Cardiac muscle cell (in vitro differentiated cells and primary cell): ENCODE results near the gene TIGD1. TPM values are rescaled to one million over a fixed set of nuclear protein-coding genes. Genes with fewer than 3 reads are reported as not detected.

Experiments used
- DNase-seq, 2 donors: peaks; one replicate each; pipeline versions ENCODE4 v3.0.0 to v3.0.0-alpha.2; 2010 to 2017; ENCODE audit warnings: low read depth in 1 of 2, low spot score in 1 of 2
- H3K27ac ChIP-seq: fragments of 200-600 bp; sonication (generic); 2 replicates; pipeline ENCODE4 v1.5.1; 2016
- H3K27me3 ChIP-seq: fragments of 200-600 bp; sonication (generic); 2 replicates; pipeline ENCODE4 v1.6.0; 2016; ENCODE audit warnings: control low read depth
- H3K36me3 ChIP-seq: fragments of 200-600 bp; sonication (generic); 2 replicates; pipeline ENCODE4 v1.5.1; 2016; ENCODE audit warnings: control low read depth
- H3K4me1 ChIP-seq: fragments of 200-600 bp; sonication (generic); 2 replicates; pipeline ENCODE4 v1.8.1; 2017; ENCODE audit warnings: low read depth, mild to moderate bottlenecking, mixed run types
- H3K4me3 ChIP-seq: fragments of 200-600 bp; sonication (generic); 2 replicates; pipeline ENCODE4 v1.5.1; 2016; ENCODE audit warnings: mild to moderate bottlenecking
- H3K9me3 ChIP-seq: fragments of 200-600 bp; sonication (generic); 2 replicates; pipeline ENCODE4 v1.5.1; 2017; ENCODE audit warnings: low read depth, mild to moderate bottlenecking, control low read depth
- polyA plus RNA-seq: library from polyadenylated mRNA; unstranded; fragments of >200 nt; fragmentation: Nextera tagmentation; extraction: Ambion mirVana; gene quantifications from 2 replicates; pipeline ENCODE4 v1.2.1, GENCODE V29; 2016
- total RNA-seq: library from RNA; depleted of rRNA; stranded (reverse); fragments of >200 nt; gene quantifications from 2 replicates; pipeline ENCODE4 v1.2.3, GENCODE V29; 2016
- TF ChIP-seq, protein P1 (sequence below): IDR thresholded peaks from 2 replicates; pipeline ENCODE4 v1.5.1; 2012; ENCODE audit warnings: low read depth, mild to moderate bottlenecking, low read length

The TIGD1 gene
- total and polyA plus RNA-seq, 2 experiments from 2014 or later, result 10.6 to 12.5 TPM

DNA sequence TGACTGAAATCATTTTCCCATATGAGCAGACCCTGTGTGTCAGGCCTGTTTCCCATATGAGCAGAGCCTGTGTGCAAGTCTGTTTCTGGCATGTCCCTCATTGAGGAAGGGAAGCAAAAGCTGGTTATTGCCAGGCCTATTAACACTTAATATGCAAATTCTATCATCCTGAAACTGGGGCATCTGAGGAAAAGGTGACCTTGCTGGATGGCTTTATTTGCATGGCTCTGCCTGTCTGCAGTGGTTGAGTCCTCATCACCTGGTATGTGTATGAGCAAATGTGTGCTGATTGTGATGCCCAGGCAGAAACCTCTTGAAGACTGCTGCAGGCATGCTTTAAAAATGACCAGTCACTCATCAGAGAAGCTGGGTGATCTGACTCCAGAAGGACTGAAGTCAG, 31.4 kb upstream of the TIGD1 start:
- H3K9me3 ChIP-seq, result no peaks in the 10 kb centered on the region
- TF ChIP-seq, protein P1, sequence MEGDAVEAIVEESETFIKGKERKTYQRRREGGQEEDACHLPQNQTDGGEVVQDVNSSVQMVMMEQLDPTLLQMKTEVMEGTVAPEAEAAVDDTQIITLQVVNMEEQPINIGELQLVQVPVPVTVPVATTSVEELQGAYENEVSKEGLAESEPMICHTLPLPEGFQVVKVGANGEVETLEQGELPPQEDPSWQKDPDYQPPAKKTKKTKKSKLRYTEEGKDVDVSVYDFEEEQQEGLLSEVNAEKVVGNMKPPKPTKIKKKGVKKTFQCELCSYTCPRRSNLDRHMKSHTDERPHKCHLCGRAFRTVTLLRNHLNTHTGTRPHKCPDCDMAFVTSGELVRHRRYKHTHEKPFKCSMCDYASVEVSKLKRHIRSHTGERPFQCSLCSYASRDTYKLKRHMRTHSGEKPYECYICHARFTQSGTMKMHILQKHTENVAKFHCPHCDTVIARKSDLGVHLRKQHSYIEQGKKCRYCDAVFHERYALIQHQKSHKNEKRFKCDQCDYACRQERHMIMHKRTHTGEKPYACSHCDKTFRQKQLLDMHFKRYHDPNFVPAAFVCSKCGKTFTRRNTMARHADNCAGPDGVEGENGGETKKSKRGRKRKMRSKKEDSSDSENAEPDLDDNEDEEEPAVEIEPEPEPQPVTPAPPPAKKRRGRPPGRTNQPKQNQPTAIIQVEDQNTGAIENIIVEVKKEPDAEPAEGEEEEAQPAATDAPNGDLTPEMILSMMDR, result no peak
- H3K4me1 ChIP-seq, result no peaks in the 10 kb centered on the region
- no peak overlapping the region for H3K27ac ChIP-seq
- no peaks in the 10 kb centered on the region for H3K27me3 ChIP-seq
- H3K4me3 ChIP-seq, result no peak overlapping the region
- no peak for DNase-seq
- H3K36me3 ChIP-seq, result peaks cover 13% of the 10 kb centered on the region

DNA sequence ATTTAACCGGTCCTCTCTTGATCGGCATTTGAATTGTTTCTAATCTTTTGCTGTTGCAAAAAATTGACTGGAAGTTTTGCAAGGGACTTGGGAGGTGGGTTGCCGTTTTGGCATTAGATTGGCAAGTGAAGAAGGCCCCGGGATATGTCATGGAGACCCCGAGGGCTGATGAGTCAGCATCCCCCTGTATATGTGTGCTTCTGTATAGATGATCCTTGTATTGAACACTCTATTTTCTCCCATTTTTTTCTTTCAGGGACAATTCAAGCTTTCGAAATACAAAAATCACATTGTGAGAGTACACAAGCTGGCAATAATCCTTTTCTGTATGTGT, 30.3 kb upstream of the TIGD1 start:
- Histone ChIP-seq H3K27me3 (no peaks in the 10 kb centered on the region), H3K4me3 (no peak overlapping the region), H3K9me3 (no peaks in the 10 kb centered on the region), H3K36me3 (peaks cover 16% of the 10 kb centered on the region), H3K4me1 (no peaks in the 10 kb centered on the region), H3K27ac (no peak overlapping the region)
- TF ChIP-seq, protein P1, result no peak
- DNase-seq, result no peak

DNA sequence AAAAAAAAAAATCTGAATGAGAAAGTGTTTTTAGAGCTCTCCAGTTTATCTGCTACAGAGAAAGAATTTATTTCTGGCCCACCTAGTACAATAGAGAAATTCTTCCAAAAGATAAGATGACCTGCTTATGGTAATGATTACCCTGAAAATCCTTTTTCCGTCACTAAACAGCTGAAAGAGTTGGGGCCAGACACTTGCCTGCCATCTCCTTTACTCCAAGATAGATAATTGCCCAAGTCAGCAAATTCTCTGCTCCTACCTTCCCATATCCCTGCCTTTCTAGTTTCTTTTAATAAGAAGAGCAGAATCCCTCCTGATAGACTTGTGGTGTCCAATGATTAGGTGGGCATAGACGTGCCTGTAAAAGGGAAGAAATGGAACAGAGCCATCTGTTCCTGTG, 28.3 kb upstream of the TIGD1 start:
- Histone ChIP-seq H3K36me3 (peaks cover 27% of the 10 kb centered on the region), H3K4me3 (no peak overlapping the region), H3K9me3 (no peaks in the 10 kb centered on the region), H3K27me3 (no peaks in the 10 kb centered on the region), H3K4me1 (no peaks in the 10 kb centered on the region), H3K27ac (no peak overlapping the region)
- no peak for DNase-seq
- TF ChIP-seq, protein P1, result no peak

DNA sequence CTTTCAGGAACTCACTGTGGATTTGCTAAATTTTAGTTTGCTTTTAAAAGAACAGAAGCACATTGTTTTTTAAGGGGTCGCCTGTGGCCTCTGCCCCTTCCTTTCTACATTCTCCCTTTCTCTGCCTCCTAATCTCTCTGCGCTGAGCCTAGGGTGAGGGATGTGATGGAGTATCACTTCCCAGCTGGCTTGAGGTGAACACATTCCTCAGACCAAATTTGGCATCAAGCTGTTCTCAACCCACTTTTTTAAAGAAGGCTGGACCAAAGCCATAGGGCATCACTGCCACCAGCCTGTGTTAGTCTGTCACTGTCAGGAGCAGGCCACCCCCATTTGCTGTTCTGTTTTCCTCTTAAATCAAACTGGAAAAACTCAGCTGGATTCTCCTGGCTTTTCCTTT, 27.5 kb upstream of the TIGD1 start:
- no peak for DNase-seq
- Histone ChIP-seq H3K4me3 (no peak overlapping the region), H3K27ac (no peak overlapping the region), H3K27me3 (no peaks in the 10 kb centered on the region), H3K4me1 (no peaks in the 10 kb centered on the region), H3K36me3 (peaks cover 23% of the 10 kb centered on the region), H3K9me3 (no peaks in the 10 kb centered on the region)
- TF ChIP-seq, protein P1, result no peak

DNA sequence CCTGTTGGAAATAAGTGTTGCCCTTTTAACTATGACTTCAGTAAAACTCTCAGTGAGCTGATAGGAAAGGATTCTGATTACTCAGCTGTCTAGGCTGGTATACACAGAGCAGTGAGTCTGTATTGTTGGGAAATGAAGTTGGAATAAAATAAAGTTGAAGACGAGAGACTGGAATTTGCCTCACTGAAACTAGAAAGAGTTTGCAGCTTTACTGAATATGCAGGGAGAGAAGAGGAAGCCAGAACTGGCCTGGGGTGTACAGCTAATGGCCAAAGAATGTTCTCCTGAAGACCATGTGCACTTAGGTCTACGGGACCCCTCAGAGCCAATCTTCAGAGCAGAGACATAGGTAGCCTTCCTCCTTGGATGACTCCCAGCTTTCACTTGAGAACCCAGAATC, 26.6 kb upstream of the TIGD1 start:
- no peak for DNase-seq
- no peaks in the 10 kb centered on the region for H3K9me3 ChIP-seq
- H3K36me3 ChIP-seq, result peaks cover 23% of the 10 kb centered on the region
- no peak overlapping the region for H3K4me3 ChIP-seq
- TF ChIP-seq, protein P1, result no peak
- H3K27me3 ChIP-seq, result no peaks in the 10 kb centered on the region
- no peaks in the 10 kb centered on the region for H3K4me1 ChIP-seq
- H3K27ac ChIP-seq, result no peak overlapping the region

DNA sequence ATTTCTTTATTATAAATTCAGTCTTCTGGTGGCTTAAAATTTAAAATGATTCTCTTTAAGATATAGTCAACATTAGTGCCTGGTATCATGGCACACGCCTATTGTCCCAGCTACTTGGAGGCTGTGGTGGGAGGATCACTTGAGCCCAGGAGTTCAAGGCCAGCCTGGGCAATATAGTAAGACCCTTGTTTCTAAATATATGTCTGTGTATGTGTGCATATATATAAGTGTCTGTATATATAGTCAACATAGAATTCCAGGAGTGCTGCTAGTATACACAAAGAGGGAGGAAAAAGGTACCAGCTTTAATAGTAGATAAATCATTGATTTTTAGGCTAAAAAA, 25.0 kb upstream of the TIGD1 start:
- Histone ChIP-seq H3K36me3 (peaks cover 20% of the 10 kb centered on the region), H3K27me3 (no peaks in the 10 kb centered on the region), H3K9me3 (no peaks in the 10 kb centered on the region), H3K4me3 (no peak overlapping the region), H3K4me1 (no peaks in the 10 kb centered on the region), H3K27ac (no peak overlapping the region)
- TF ChIP-seq, protein P1, result no peak
- DNase-seq, result no peak
